PFSK-1 (cell line): Measurements from ENCODE around the gene GORASP1.

Experiments used
- FOXP2 ChIP-seq: optimal IDR thresholded peaks from 2 replicates; pipeline ENCODE3; 2011; ENCODE audit warnings: borderline replicate concordance, control low read depth, inconsistent platforms; ENCODE audit not compliant: insufficient read depth; ENCODE audit errors: extremely low read length, extremely low read depth
- POLR2AphosphoS5 ChIP-seq: IDR thresholded peaks from 2 replicates; pipeline ENCODE4 v1.6.1; 2012; ENCODE audit warnings: low read depth, mild to moderate bottlenecking, control low read depth, low read length, moderate library complexity
- REST ChIP-seq, 2 experiments: IDR thresholded peaks; 2 replicates each; pipeline versions ENCODE4 v1.6.1 to v1.8.0; 2011 to 2012; ENCODE audit warnings: low read depth in 2 of 2, low read length in 2 of 2, control low read depth in 1 of 2, inconsistent platforms in 1 of 2, mild to moderate bottlenecking in 1 of 2, moderate library complexity in 1 of 2; ENCODE audit not compliant: insufficient read depth in 1 of 2
- SIN3A ChIP-seq: IDR thresholded peaks from 2 replicates; pipeline ENCODE4 v1.6.1; 2012; ENCODE audit warnings: mild to moderate bottlenecking, low read length, moderate library complexity, borderline replicate concordance; ENCODE audit not compliant: insufficient read depth
- TAF1 ChIP-seq: IDR thresholded peaks from 2 replicates; pipeline ENCODE4 v1.6.1; 2012; ENCODE audit warnings: low read length, control low read depth, borderline replicate concordance; ENCODE audit not compliant: insufficient read depth

Gene GORASP1

GRCh38 chr3:39130026-39130425 is 22.6 kb upstream of the GORASP1 start:
- TF ChIP-seq FOXP2 (no peak), SIN3A (no peak), REST (IDR thresholded peaks at IDR 0.05; ENCODE audit: insufficient read depth in 1 of 2, low read depth in 2 of 2, low read length in 2 of 2) (no peak), TAF1 (no peak), POLR2AphosphoS5 (no peak)

- TF ChIP-seq SIN3A (no peak), REST (IDR thresholded peaks at IDR 0.05; ENCODE audit: insufficient read depth in 1 of 2, low read depth in 2 of 2, low read length in 2 of 2) (no peak), FOXP2 (no peak), POLR2AphosphoS5 (no peak), TAF1 (no peak)
These were observed 21.5 kb upstream of the GORASP1 start for GRCh38 chr3:39128951-39129350.

- TF ChIP-seq SIN3A (no peak), REST (IDR thresholded peaks at IDR 0.05; ENCODE audit: insufficient read depth in 1 of 2, low read depth in 2 of 2, low read length in 2 of 2) (no peak), TAF1 (no peak), FOXP2 (no peak), POLR2AphosphoS5 (no peak)
These were observed 20.5 kb upstream of the GORASP1 start for GRCh38 chr3:39127908-39128304.

GRCh38 chr3:39127269-39127907 is 20.0 kb upstream of the GORASP1 start:
- TF ChIP-seq TAF1 (no peak), POLR2AphosphoS5 (no peak), SIN3A (no peak), REST (IDR thresholded peaks at IDR 0.05; ENCODE audit: insufficient read depth in 1 of 2, low read depth in 2 of 2, low read length in 2 of 2) (no peak), FOXP2 (no peak)

- no peak for TF ChIP-seq POLR2AphosphoS5
- no peak for TF ChIP-seq SIN3A
- TF ChIP-seq REST (IDR thresholded peaks at IDR 0.05; ENCODE audit: insufficient read depth in 1 of 2, low read depth in 2 of 2, low read length in 2 of 2) = no peak
These were observed 19.2 kb upstream of the GORASP1 start for GRCh38 chr3:39126532-39127071.
